HUES6 (cell line): ENCODE measurements around the gene DUSP1.
"Not testable (repeated sequence)": the region's sequence is repeated elsewhere in the genome, so short reads cannot be mapped to it uniquely, and the experiment has no call there.

Source experiments
- H3K27ac ChIP-seq: 2 replicates; pipeline ENCODE4 v1.7.0; 2013; ENCODE audit warnings: low read depth, mild to moderate bottlenecking, low read length, inconsistent platforms
- H3K27me3 ChIP-seq: 2 replicates; pipeline ENCODE4 v1.6.1; 2013; ENCODE audit warnings: low read length; ENCODE audit not compliant: control insufficient read depth, insufficient read depth
- H3K36me3 ChIP-seq: 2 replicates; pipeline ENCODE4 v1.6.1; 2013; ENCODE audit warnings: low read length; ENCODE audit not compliant: control insufficient read depth, insufficient read depth
- H3K4me1 ChIP-seq: 2 replicates; pipeline ENCODE4 v1.6.1; 2013; ENCODE audit warnings: low read length; ENCODE audit not compliant: control insufficient read depth, insufficient read depth
- H3K4me3 ChIP-seq: 2 replicates; pipeline ENCODE4 v1.5.1; 2013; ENCODE audit warnings: low read depth, low read length
- H3K9ac ChIP-seq: one replicate; pipeline ENCODE4 v1.6.1; 2013; ENCODE audit warnings: mild to moderate bottlenecking, low read length
- H3K9me3 ChIP-seq: 2 replicates; pipeline ENCODE4 v1.6.1; 2013; ENCODE audit warnings: low read depth, low read length; ENCODE audit not compliant: control insufficient read depth, insufficient read depth

Gene DUSP1

GRCh38 chr5:172770675-172771438 lies at the start of gene DUSP1:
DUSP1 (minus strand) TSS chr5:172771195; CDS start chr5:172770952, 243 bp downstream.
- Histone ChIP-seq H3K9me3 (no peaks in the 10 kb centered on the region), H3K27ac (peak within 1 kb of the TSS; percentile 94), H3K4me1 (peaks cover 17% of the 10 kb centered on the region), H3K9ac (peak within 1 kb of the TSS; percentile 97), H3K27me3 (peaks cover 20% of the 10 kb centered on the region; the same call in 1 of the 2 replicates), H3K4me3 (peak within 1 kb of the TSS; percentile 93), H3K36me3 (peaks cover 22% of the 10 kb centered on the region)

- Histone ChIP-seq H3K9ac (no peak overlapping the region), H3K27ac (no peak overlapping the region), H3K4me3 (no peak overlapping the region), H3K27me3 (no peaks in the 10 kb centered on the region), H3K4me1 (peaks cover 6% of the 10 kb centered on the region; the same call in 1 of the 2 replicates), H3K36me3 (no peaks in the 10 kb centered on the region), H3K9me3 (0 out of 2 replicates have a peak, but pooled peaks cover 1% of the 10 kb centered on the region)
These were observed 49.2 kb upstream of the DUSP1 start for GRCh38 chr5:172820046-172820767.

- H3K9me3 ChIP-seq, result no peaks in the 10 kb centered on the region
- H3K4me3 ChIP-seq, result no peak overlapping the region
- no peak overlapping the region for H3K27ac ChIP-seq
- H3K27me3 ChIP-seq, result no peaks in the 10 kb centered on the region
- H3K36me3 ChIP-seq, result no peaks in the 10 kb centered on the region
- H3K9ac ChIP-seq, result no peak overlapping the region
- peaks cover 6% of the 10 kb centered on the region; the same call in 1 of the 2 replicates for H3K4me1 ChIP-seq
These were observed 48.6 kb upstream of the DUSP1 start for GRCh38 chr5:172819569-172819968.

- H3K27ac ChIP-seq, result no peak overlapping the region
- no peaks in the 10 kb centered on the region for H3K9me3 ChIP-seq
- no peak overlapping the region for H3K9ac ChIP-seq
- no peaks in the 10 kb centered on the region for H3K4me1 ChIP-seq
- no peaks in the 10 kb centered on the region for H3K36me3 ChIP-seq
- H3K4me3 ChIP-seq, result no peak overlapping the region
- H3K27me3 ChIP-seq, result no peaks in the 10 kb centered on the region
These were observed 47.1 kb upstream of the DUSP1 start for GRCh38 chr5:172818081-172818480.

GRCh38 chr5:172817664-172818063 lies 46.7 kb upstream of the DUSP1 start:
- no peaks in the 10 kb centered on the region for H3K36me3 ChIP-seq
- H3K4me3 ChIP-seq, result no peak overlapping the region
- H3K27ac ChIP-seq, result no peak overlapping the region
- H3K9me3 ChIP-seq, result no peaks in the 10 kb centered on the region
- no peak overlapping the region for H3K9ac ChIP-seq
- no peaks in the 10 kb centered on the region for H3K27me3 ChIP-seq
- H3K4me1 ChIP-seq, result no peaks in the 10 kb centered on the region

- H3K36me3 ChIP-seq, result no peaks in the 10 kb centered on the region
- H3K4me3 ChIP-seq, result no peak overlapping the region
- no peak overlapping the region for H3K9ac ChIP-seq
- H3K9me3 ChIP-seq, result no peaks in the 10 kb centered on the region
- no peaks in the 10 kb centered on the region for H3K27me3 ChIP-seq
- H3K4me1 ChIP-seq, result no peaks in the 10 kb centered on the region
- H3K27ac ChIP-seq, result no peak overlapping the region
These were observed 46.0 kb upstream of the DUSP1 start for GRCh38 chr5:172816925-172817562.

GRCh38 chr5:172815631-172816030 lies 44.6 kb upstream of the DUSP1 start:
- no peaks in the 10 kb centered on the region for H3K27me3 ChIP-seq
- no peak overlapping the region for H3K4me3 ChIP-seq
- H3K36me3 ChIP-seq, result no peaks in the 10 kb centered on the region
- H3K9me3 ChIP-seq, result no peaks in the 10 kb centered on the region
- H3K4me1 ChIP-seq, result no peaks in the 10 kb centered on the region
- H3K27ac ChIP-seq, result no peak overlapping the region
- H3K9ac ChIP-seq, result no peak overlapping the region

- not testable (repeated sequence) for H3K9me3 ChIP-seq, H3K4me3 ChIP-seq, H3K4me1 ChIP-seq, H3K27ac ChIP-seq, H3K27me3 ChIP-seq, H3K36me3 ChIP-seq, H3K9ac ChIP-seq
These were observed 40.0 kb upstream of the DUSP1 start for GRCh38 chr5:172810996-172811395.

- no peaks in the 10 kb centered on the region for H3K9me3 ChIP-seq
- H3K4me1 ChIP-seq, result peaks cover 9% of the 10 kb centered on the region
- H3K4me3 ChIP-seq, result no peak overlapping the region
- no peaks in the 10 kb centered on the region for H3K27me3 ChIP-seq
- no peaks in the 10 kb centered on the region for H3K36me3 ChIP-seq
- no peak overlapping the region for H3K27ac ChIP-seq
- H3K9ac ChIP-seq, result no peak overlapping the region
These were observed 38.8 kb upstream of the DUSP1 start for GRCh38 chr5:172809774-172810173.

GRCh38 chr5:172807766-172808311 lies 36.8 kb upstream of the DUSP1 start:
- no peaks in the 10 kb centered on the region for H3K27me3 ChIP-seq
- no peak overlapping the region for H3K27ac ChIP-seq
- H3K9ac ChIP-seq, result no peak overlapping the region
- no peaks in the 10 kb centered on the region for H3K9me3 ChIP-seq
- peaks cover 9% of the 10 kb centered on the region for H3K4me1 ChIP-seq
- no peak overlapping the region for H3K4me3 ChIP-seq
- no peaks in the 10 kb centered on the region for H3K36me3 ChIP-seq
